ENCODE data around the gene ARID2. TPM values are rescaled to one million over a fixed set of nuclear protein-coding genes. Genes with fewer than 3 reads are reported as not detected.

The ARID2 gene
- polyA plus RNA-seq, 2 of the 4 experiments (the other 2 are of a cell fraction), result 8.7 to 37.7 TPM

GRCh38 chr12:45893240-45893639 lies 163.7 kb downstream of the ARID2 start:
- TF ChIP-seq CTCF (IDR thresholded peaks at IDR 0.05), result peak; percentile 11; the same call in 1 of the 3 replicates
- peak in 1 of 2 experiments; percentile 18; a peak in 1 of 5 replicates for TF ChIP-seq RAD21 (conservative IDR thresholded peaks at IDR 0.05 in 1 of 2, IDR thresholded peaks at IDR 0.05 in 1 of 2)
- TF ChIP-seq TFCP2L1 (CRISPR knock-in tag; IDR thresholded peaks at IDR 0.05), result no peak
- no peak for TF ChIP-seq PHF8 (IDR thresholded peaks at IDR 0.05; ENCODE audit: borderline replicate concordance, low read depth)
- ATAC-seq (peak; percentile 73 to 81; a peak in 5 of 6 replicates), FAIRE-seq (no peak), DNase-seq (ENCODE audit: low read depth in 1 of 2, low spot score in 1 of 2) (peak in 1 of 2 experiments; percentile 45)
- POLR2A ChIA-PET, result no interaction called here
- Histone ChIP-seq H3K9me3 (no peaks in the 10 kb centered on the region), H3K4me2 (no peak overlapping the region), H3K4me3 (no peak overlapping the region), H3K27ac (no peak overlapping the region), H3K4me1 (no peaks in the 10 kb centered on the region)
- 73% methylated on average over 4 of the region's 4 CpGs for WGBS (ENCODE audit: missing lambda C conversion rate)
- CTCF ChIA-PET, result no interaction called here

- H3K4me1 ChIP-seq, result no peaks in the 10 kb centered on the region
- no peak for FAIRE-seq
- TF ChIP-seq, protein P1, sequence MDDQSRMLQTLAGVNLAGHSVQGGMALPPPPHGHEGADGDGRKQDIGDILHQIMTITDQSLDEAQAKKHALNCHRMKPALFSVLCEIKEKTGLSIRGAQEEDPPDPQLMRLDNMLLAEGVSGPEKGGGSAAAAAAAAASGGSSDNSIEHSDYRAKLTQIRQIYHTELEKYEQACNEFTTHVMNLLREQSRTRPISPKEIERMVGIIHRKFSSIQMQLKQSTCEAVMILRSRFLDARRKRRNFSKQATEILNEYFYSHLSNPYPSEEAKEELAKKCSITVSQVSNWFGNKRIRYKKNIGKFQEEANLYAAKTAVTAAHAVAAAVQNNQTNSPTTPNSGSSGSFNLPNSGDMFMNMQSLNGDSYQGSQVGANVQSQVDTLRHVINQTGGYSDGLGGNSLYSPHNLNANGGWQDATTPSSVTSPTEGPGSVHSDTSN (IDR thresholded peaks at IDR 0.05), result no peak
- TF ChIP-seq MAFK (IDR thresholded peaks at IDR 0.05; ENCODE audit: partially characterized antibody) (no peak), CBX2 (IDR thresholded peaks at IDR 0.05; ENCODE audit: borderline replicate concordance, low read depth) (no peak), FOXS1 (CRISPR knock-in tag; IDR thresholded peaks at IDR 0.05) (no peak), ZSCAN20 (CRISPR knock-in tag; IDR thresholded peaks at IDR 0.05) (no peak), HOXB13 (CRISPR knock-in tag; IDR thresholded peaks at IDR 0.05; ENCODE audit: low read depth) (no peak), CBX8 (IDR thresholded peaks at IDR 0.05) (no peak), CHD2 (IDR thresholded peaks at IDR 0.05; ENCODE audit: low read length, partially characterized antibody) (no peak), ZC3H11A (IDR thresholded peaks at IDR 0.05) (no peak), POLR2A (IDR thresholded peaks at IDR 0.05; ENCODE audit: low read length) (no peak)
- TF ChIP-seq, protein P2, sequence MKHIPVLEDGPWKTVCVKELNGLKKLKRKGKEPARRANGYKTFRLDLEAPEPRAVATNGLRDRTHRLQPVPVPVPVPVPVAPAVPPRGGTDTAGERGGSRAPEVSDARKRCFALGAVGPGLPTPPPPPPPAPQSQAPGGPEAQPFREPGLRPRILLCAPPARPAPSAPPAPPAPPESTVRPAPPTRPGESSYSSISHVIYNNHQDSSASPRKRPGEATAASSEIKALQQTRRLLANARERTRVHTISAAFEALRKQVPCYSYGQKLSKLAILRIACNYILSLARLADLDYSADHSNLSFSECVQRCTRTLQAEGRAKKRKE (CRISPR knock-in tag; IDR thresholded peaks at IDR 0.05; ENCODE audit: low read depth), result no peak
- no peak overlapping the region for H3K4me2 ChIP-seq
- H3K9me3 ChIP-seq, result no peaks in the 10 kb centered on the region
- ChIA-PET POLR2A (no interaction called here), CTCF (interaction anchor here (1.6 kb wide), 1 partner anchor 20 kb away, joined by 4 read pairs; no protein-coding TSS in a partner anchor)
- no peak for ATAC-seq
- no peak for DNase-seq (ENCODE audit: low read depth in 1 of 2, low spot score in 1 of 2)
- no peak overlapping the region for H3K4me3 ChIP-seq
- 96% methylated on average over 4 of the region's 4 CpGs for WGBS (ENCODE audit: missing lambda C conversion rate)
- no peak overlapping the region for H3K27ac ChIP-seq
Measured at GRCh38 chr12:45895961-45896360, 166.5 kb downstream of the ARID2 start.

DNA sequence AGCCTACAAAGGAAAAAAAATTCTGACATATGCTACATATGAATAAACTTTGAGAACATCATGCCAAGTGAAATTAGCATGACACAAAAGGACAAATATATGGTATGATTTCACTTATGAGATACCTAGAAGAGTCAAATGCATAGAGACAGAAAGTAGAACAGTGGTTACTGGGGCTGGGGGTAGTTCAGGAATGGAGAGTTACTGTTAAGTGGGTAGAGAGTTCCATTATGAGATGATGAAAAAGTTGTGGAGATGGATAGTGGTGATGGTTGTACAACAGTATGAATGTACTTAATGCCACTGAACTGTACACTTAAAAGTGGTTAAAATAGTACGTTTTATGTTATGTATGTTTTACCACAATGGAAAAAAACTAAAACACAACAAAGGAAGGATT lies 168.6 kb downstream of the ARID2 start:
- POLR2A ChIA-PET, result no interaction called here
- Histone ChIP-seq H3K4me2 (no peak overlapping the region), H3K4me1 (no peaks in the 10 kb centered on the region), H3K27ac (no peak overlapping the region), H3K4me3 (no peak overlapping the region), H3K9me3 (no peaks in the 10 kb centered on the region)
- 92% methylated on average over 1 of the region's 1 CpG for WGBS (ENCODE audit: missing lambda C conversion rate)
- no peak for FAIRE-seq
- CTCF ChIA-PET, result no interaction called here
- no peak for DNase-seq (ENCODE audit: low read depth in 1 of 2, low spot score in 1 of 2)
- ATAC-seq, result no peak
- TF ChIP-seq TP53 (CRISPR knock-in tag; IDR thresholded peaks at IDR 0.05) (no peak), RARB (CRISPR knock-in tag; IDR thresholded peaks at IDR 0.05) (no peak), MAX (IDR thresholded peaks at IDR 0.05) (no peak), HOXB5 (CRISPR knock-in tag; IDR thresholded peaks at IDR 0.05) (no peak), ZFP36 (IDR thresholded peaks at IDR 0.05; ENCODE audit: borderline replicate concordance, partially characterized antibody) (no peak), HOXB13 (CRISPR knock-in tag; IDR thresholded peaks at IDR 0.05; ENCODE audit: low read depth) (no peak), JUN (IDR thresholded peaks at IDR 0.05) (no peak), RAD21 (conservative IDR thresholded peaks at IDR 0.05 in 1 of 2, IDR thresholded peaks at IDR 0.05 in 1 of 2) (no peak), BHLHE40 (IDR thresholded peaks at IDR 0.05; ENCODE audit: low read depth, low read length) (no peak), FOXS1 (CRISPR knock-in tag; IDR thresholded peaks at IDR 0.05) (no peak), GATA3 (IDR thresholded peaks at IDR 0.05; ENCODE audit: borderline replicate concordance) (no peak), MAFK (IDR thresholded peaks at IDR 0.05; ENCODE audit: partially characterized antibody) (no peak), CTCF (IDR thresholded peaks at IDR 0.05) (no peak), MAZ (IDR thresholded peaks at IDR 0.05; ENCODE audit: borderline replicate concordance, low read depth, low read length) (no peak), FOSL2 (IDR thresholded peaks at IDR 0.05) (no peak), FOSL2 (CRISPR knock-in tag; IDR thresholded peaks at IDR 0.05) (no peak)
- TF ChIP-seq, protein P3, sequence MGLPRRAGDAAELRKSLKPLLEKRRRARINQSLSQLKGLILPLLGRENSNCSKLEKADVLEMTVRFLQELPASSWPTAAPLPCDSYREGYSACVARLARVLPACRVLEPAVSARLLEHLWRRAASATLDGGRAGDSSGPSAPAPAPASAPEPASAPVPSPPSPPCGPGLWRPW (IDR thresholded peaks at IDR 0.05), result no peak
- TF ChIP-seq, protein P4, sequence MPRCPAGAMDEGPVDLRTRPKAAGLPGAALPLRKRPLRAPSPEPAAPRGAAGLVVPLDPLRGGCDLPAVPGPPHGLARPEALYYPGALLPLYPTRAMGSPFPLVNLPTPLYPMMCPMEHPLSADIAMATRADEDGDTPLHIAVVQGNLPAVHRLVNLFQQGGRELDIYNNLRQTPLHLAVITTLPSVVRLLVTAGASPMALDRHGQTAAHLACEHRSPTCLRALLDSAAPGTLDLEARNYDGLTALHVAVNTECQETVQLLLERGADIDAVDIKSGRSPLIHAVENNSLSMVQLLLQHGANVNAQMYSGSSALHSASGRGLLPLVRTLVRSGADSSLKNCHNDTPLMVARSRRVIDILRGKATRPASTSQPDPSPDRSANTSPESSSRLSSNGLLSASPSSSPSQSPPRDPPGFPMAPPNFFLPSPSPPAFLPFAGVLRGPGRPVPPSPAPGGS (IDR thresholded peaks at IDR 0.05), result no peak

Data from A549 (cell line).